H9 (cell line): ENCODE results near the gene MSN. TPM values are rescaled to one million over a fixed set of nuclear protein-coding genes. Genes with fewer than 3 reads are reported as not detected.

ENCODE experiments used
- DNase-seq: peaks from one replicate; pipeline ENCODE4 v3.0.0-alpha.2; 2017
- H2AFZ ChIP-seq: one replicate; pipeline ENCODE4 v1.6.1; 2013; ENCODE audit warnings: mild to moderate bottlenecking, low read length, control low read depth, moderate library complexity
- H2AK5ac ChIP-seq: 2 replicates; pipeline ENCODE4 v1.6.1; 2013; ENCODE audit warnings: low read length, control low read depth, mixed read lengths; ENCODE audit not compliant: insufficient read length
- H2BK120ac ChIP-seq: one replicate; pipeline ENCODE4 v1.6.1; 2013; ENCODE audit warnings: low read depth, mild to moderate bottlenecking, low read length, control low read depth, inconsistent platforms; ENCODE audit not compliant: poor library complexity, severe bottlenecking
- H2BK12ac ChIP-seq: 2 replicates; pipeline ENCODE4 v1.6.1; 2013; ENCODE audit warnings: low read length, control low read depth, mixed read lengths, low read depth; ENCODE audit not compliant: insufficient read length
- H2BK15ac ChIP-seq: 2 replicates; pipeline ENCODE4 v1.6.1; 2013; ENCODE audit warnings: low read depth, low read length, control low read depth
- H2BK20ac ChIP-seq: one replicate; pipeline ENCODE4 v1.6.1; 2013; ENCODE audit warnings: low read depth, mild to moderate bottlenecking, low read length, control low read depth, inconsistent platforms; ENCODE audit not compliant: poor library complexity, severe bottlenecking
- H2BK5ac ChIP-seq: 2 replicates; pipeline ENCODE4 v1.6.1; 2013; ENCODE audit warnings: low read length, control low read depth, mixed read lengths; ENCODE audit not compliant: insufficient read length
- H3K14ac ChIP-seq: 2 replicates; pipeline ENCODE4 v1.6.1; 2013; ENCODE audit warnings: low read length, control low read depth; ENCODE audit not compliant: insufficient read depth
- H3K18ac ChIP-seq: 2 replicates; pipeline ENCODE4 v1.6.1; 2013; ENCODE audit warnings: low read depth, mild to moderate bottlenecking, mixed read lengths, low read length, control low read depth; ENCODE audit not compliant: insufficient read length
- H3K23ac ChIP-seq: 2 replicates; pipeline ENCODE4 v1.6.1; 2013; ENCODE audit warnings: low read length, control low read depth, mixed read lengths, low read depth; ENCODE audit not compliant: insufficient read length
- H3K23me2 ChIP-seq: 2 replicates; pipeline ENCODE4 v1.6.1; 2013; ENCODE audit warnings: low read depth, mild to moderate bottlenecking, mixed read lengths, low read length, control low read depth; ENCODE audit not compliant: insufficient read length, poor library complexity, severe bottlenecking
- H3K27ac ChIP-seq: 2 replicates; pipeline ENCODE4 v1.5.1; 2013; ENCODE audit warnings: low read length, control low read depth, mixed read lengths, low read depth; ENCODE audit not compliant: insufficient read length
- H3K27me3 ChIP-seq: 2 replicates; pipeline ENCODE4 v1.6.1; 2013; ENCODE audit warnings: low read length, control low read depth, inconsistent platforms; ENCODE audit not compliant: insufficient read depth
- H3K4ac ChIP-seq: 2 replicates; pipeline ENCODE4 v1.6.1; 2013; ENCODE audit warnings: low read depth, mild to moderate bottlenecking, control low read depth, inconsistent platforms, low read length, moderate library complexity
- H3K4me1 ChIP-seq: 2 replicates; pipeline ENCODE4 v1.6.1; 2013; ENCODE audit warnings: low read length, control low read depth, inconsistent platforms; ENCODE audit not compliant: insufficient read depth
- H3K4me2 ChIP-seq: 2 replicates; pipeline ENCODE4 v1.6.1; 2013; ENCODE audit warnings: low read length, control low read depth, mixed read lengths; ENCODE audit not compliant: insufficient read length, insufficient read depth
- H3K56ac ChIP-seq: 2 replicates; pipeline ENCODE4 v1.6.1; 2013; ENCODE audit warnings: low read depth, mild to moderate bottlenecking, mixed read lengths, low read length, control low read depth; ENCODE audit not compliant: insufficient read length
- H3K79me1 ChIP-seq: 2 replicates; pipeline ENCODE4 v1.6.1; 2013; ENCODE audit warnings: low read depth, mild to moderate bottlenecking, moderate library complexity, low read length, control low read depth, inconsistent platforms; ENCODE audit not compliant: insufficient read depth, poor library complexity, severe bottlenecking
- H3K79me2 ChIP-seq: 2 replicates; pipeline ENCODE4 v1.6.1; 2013; ENCODE audit warnings: low read length, control low read depth, inconsistent platforms; ENCODE audit not compliant: insufficient read depth
- H3K9ac ChIP-seq: 2 replicates; pipeline ENCODE4 v1.6.1; 2013; ENCODE audit warnings: low read length, control low read depth, mixed read lengths; ENCODE audit not compliant: insufficient read length; ENCODE audit errors: extremely low read depth
- H3K9me3 ChIP-seq: one replicate; pipeline ENCODE4 v1.6.1; 2013; ENCODE audit warnings: low read depth, low read length, inconsistent platforms; ENCODE audit not compliant: control insufficient read depth
- H3T11ph ChIP-seq: one replicate; pipeline ENCODE4 v1.6.1; 2013; ENCODE audit warnings: mild to moderate bottlenecking, low read length, control low read depth, inconsistent platforms
- H4K20me1 ChIP-seq: one replicate; pipeline ENCODE4 v1.6.1; 2013; ENCODE audit not compliant: control insufficient read depth, insufficient read length, insufficient read depth
- H4K5ac ChIP-seq: 2 replicates; pipeline ENCODE4 v1.6.1; 2013; ENCODE audit warnings: low read depth, mild to moderate bottlenecking, mixed read lengths, low read length, control low read depth; ENCODE audit not compliant: insufficient read length
- H4K8ac ChIP-seq: replicated peaks from 2 replicates; pipeline ENCODE4 v1.6.1; 2013; ENCODE audit warnings: low read length, control low read depth, mixed read lengths, low read depth; ENCODE audit not compliant: insufficient read length
- H4K91ac ChIP-seq: 2 replicates; pipeline ENCODE4 v1.6.1; 2013; ENCODE audit warnings: low read depth, mild to moderate bottlenecking, moderate library complexity, mixed read lengths, low read length, control low read depth; ENCODE audit not compliant: insufficient read length
- H3K27ac Mint-ChIP-seq, 3 experiments: 2 replicates in 2 of 3; 3 replicates in 1 of 3; pipeline ENCODE4 v1.8.0; 2020 to 2021; ENCODE audit warnings: mixed read lengths in 3 of 3, mild to moderate bottlenecking in 1 of 3, moderate library complexity in 1 of 3
- H3K27me3 Mint-ChIP-seq: 2 replicates; pipeline ENCODE4 v1.8.0; 2021; ENCODE audit warnings: low read depth, mild to moderate bottlenecking, moderate library complexity, mixed read lengths
- H3K36me3 Mint-ChIP-seq, 3 experiments: 2 replicates in 2 of 3; 3 replicates in 1 of 3; pipeline ENCODE4 v1.8.0; 2020 to 2021; ENCODE audit warnings: low read depth in 3 of 3, mixed read lengths in 3 of 3; ENCODE audit not compliant: insufficient read depth in 1 of 3
- H3K4me1 Mint-ChIP-seq, 2 experiments: 2 replicates each; pipeline ENCODE4 v1.8.0; 2020; ENCODE audit warnings: mixed read lengths in 2 of 2
- H3K4me3 Mint-ChIP-seq, 2 experiments: 2 replicates in 1 of 2; 3 replicates in 1 of 2; pipeline ENCODE4 v1.8.0; 2020 to 2021; ENCODE audit warnings: mild to moderate bottlenecking in 2 of 2, mixed read lengths in 2 of 2, moderate library complexity in 1 of 2
- H3K9me3 Mint-ChIP-seq, 2 experiments: 2 replicates in 1 of 2; 3 replicates in 1 of 2; pipeline ENCODE4 v1.8.0; 2020; ENCODE audit warnings: mild to moderate bottlenecking in 2 of 2, mixed read lengths in 2 of 2, moderate library complexity in 1 of 2
- CTCF ChIP-seq: fragments of 200-600 bp; sonication (generic); conservative IDR thresholded peaks from 3 replicates; pipeline ENCODE4 v1.8.0; 2021; ENCODE audit warnings: antibody characterized with exemption, mild to moderate bottlenecking
- WGBS: extraction: QIAGEN DNeasy Blood & Tissue Kit; methylation state at CpG from one replicate; pipeline ENCODE4 v1.1.7; 2013; ENCODE audit warnings: missing lambda C conversion rate, low lambda C conversion rate, mixed read lengths; ENCODE audit not compliant: insufficient read length; ENCODE audit errors: extremely low coverage; 5-methylcytosine and 5-hydroxymethylcytosine counted together
- total RNA-seq: library from RNA; stranded (reverse); gene quantifications from 2 replicates; pipeline ENCODE4 v1.2.1, GENCODE V29; 2021

Gene MSN
- total RNA-seq, 1 experiment from 2014 or later, result 126 TPM

- Histone ChIP-seq H3K4me1 (0 out of 2 replicates have a peak, but pooled peaks cover 3% of the 10 kb centered on the region), H3K18ac (no peak overlapping the region), H3K27me3 (no peaks in the 10 kb centered on the region), H3T11ph (no peak overlapping the region), H3K4me2 (peak overlapping the region; percentile 80), H3K23me2 (no peaks in the 10 kb centered on the region), H3K79me2 (peaks cover 12% of the 10 kb centered on the region; the same call in 1 of the 2 replicates), H3K79me1 (no peaks in the 10 kb centered on the region), H3K14ac (no peak overlapping the region), H4K91ac (no peak overlapping the region), H3K9me3 (peaks cover 24% of the 10 kb centered on the region), H2BK12ac (no peak overlapping the region), H2BK120ac (no peak overlapping the region), H4K8ac (no peak overlapping the region), H2AFZ (no peak overlapping the region), H2BK20ac (no peak overlapping the region), H3K4ac (no peak overlapping the region), H2BK15ac (no peak overlapping the region), H2AK5ac (no peak overlapping the region), H3K27ac (no peak overlapping the region), H3K56ac (no peak overlapping the region), H4K5ac (no peak overlapping the region), H3K9ac (no peak overlapping the region), H3K23ac (no peak overlapping the region), H2BK5ac (no peak overlapping the region), H4K20me1 (no peaks in the 10 kb centered on the region)
- no peak for DNase-seq
- H3K4me1 Mint-ChIP-seq, result peaks cover 14 to 18% of the 10 kb centered on the region in 2 experiments
- WGBS, result no CpG with 5 or more reads among the region's 6 CpGs
- no peaks in the 10 kb centered on the region for H3K27me3 Mint-ChIP-seq
- no peak for TF ChIP-seq CTCF
- peak overlapping the region; percentile 50 to 75 for H3K4me3 Mint-ChIP-seq
- H3K27ac Mint-ChIP-seq, result no peak overlapping the region; a peak in 1 of 7 replicates
- peaks cover 65 to 80% of the 10 kb centered on the region in 2 experiments for H3K9me3 Mint-ChIP-seq
- H3K36me3 Mint-ChIP-seq, result peaks cover 0 to 20% (median 14%) of the 10 kb centered on the region in 3 experiments; a peak in 6 of 7 replicates
These were observed 324 bp upstream of the MSN start for GRCh38 chrX:65667157-65667502.
